Activated CD4-positive, alpha-beta memory T cell treated with anti-CD3 and anti-CD28 coated beads, Interleukin-2, amount 10 ng/mL, durations not matched to agents 7 days and 5 days (primary cell): ENCODE data around the gene SH3BP1. TPM values are rescaled to one million over a fixed set of nuclear protein-coding genes. Genes with fewer than 3 reads are reported as not detected.
A peak's percentile ranks its signal among the peaks of the same experiment; 100 is the strongest.
"Not testable (repeated sequence)": the region's sequence is repeated elsewhere in the genome, so short reads cannot be mapped to it uniquely, and the experiment has no call there.

ENCODE experiments used
- CTCF ChIA-PET: fragments of 350-600 bp; sonication (Branson Sonifier 250); formaldehyde crosslinking; loops from one replicate; lab custom pipeline; 2021; ENCODE audit warnings: antibody characterized with exemption, inconsistent platforms; lab: Charles Lee
- POLR2A ChIA-PET: fragments of 350-600 bp; sonication (Branson Sonifier 250); formaldehyde crosslinking; loops from one replicate; lab custom pipeline; 2021; ENCODE audit warnings: antibody characterized with exemption; lab: Charles Lee
- DNase-seq: peaks from one replicate; pipeline ENCODE4 v3.0.0-alpha.2; 2020
- H3K27ac Mint-ChIP-seq: one replicate; pipeline ENCODE4 v1.8.0; 2021; ENCODE audit warnings: mild to moderate bottlenecking, mixed read lengths
- H3K27me3 Mint-ChIP-seq: one replicate; pipeline ENCODE4 v1.8.0; 2021; ENCODE audit warnings: mixed read lengths
- H3K36me3 Mint-ChIP-seq: one replicate; pipeline ENCODE4 v1.8.0; 2021; ENCODE audit warnings: low read depth, mixed read lengths
- H3K4me1 Mint-ChIP-seq: one replicate; pipeline ENCODE4 v1.8.0; 2021; ENCODE audit warnings: mixed read lengths
- H3K4me3 Mint-ChIP-seq: one replicate; pipeline ENCODE4 v1.8.0; 2021; ENCODE audit warnings: mild to moderate bottlenecking, mixed read lengths
- H3K9me3 Mint-ChIP-seq: one replicate; pipeline ENCODE4 v1.8.0; 2021; ENCODE audit warnings: mixed read lengths
- total RNA-seq, 2 experiments: library from RNA; stranded (reverse); gene quantifications; one replicate each; pipeline ENCODE4 v1.2.3, GENCODE V29; 2021

Gene SH3BP1
- total RNA-seq, 2 experiments from 2014 or later, result 161 to 162 TPM

GRCh38 chr22:37607010-37607934 is 32.2 kb upstream of the SH3BP1 start:
- peaks cover 4% of the 10 kb centered on the region for H3K36me3 Mint-ChIP-seq
- H3K4me3 Mint-ChIP-seq, result peak overlapping the region; percentile 89
- CTCF ChIA-PET, result interaction anchor here (0.6 to 9.2 kb wide), 40 partner anchors 8 to 904 kb away, joined by 3 to 112 read pairs (median 6); partner anchors contain the start of genes GCAT, LGALS1, NOL12 and PDXP
- peaks cover 58% of the 10 kb centered on the region for H3K4me1 Mint-ChIP-seq
- no peaks in the 10 kb centered on the region for H3K9me3 Mint-ChIP-seq
- DNase-seq, result peak; percentile 90
- H3K27ac Mint-ChIP-seq, result peak overlapping the region; percentile 88
- POLR2A ChIA-PET, result interaction anchor here (0.7 to 3.5 kb wide), 26 partner anchors 10 to 832 kb away, joined by 3 to 28 read pairs (median 4); partner anchors contain the start of genes ANKRD54, GCAT, IFT27 and LGALS1
- H3K27me3 Mint-ChIP-seq, result peaks cover 6% of the 10 kb centered on the region

GRCh38 chr22:37607935-37608476 is 31.5 kb upstream of the SH3BP1 start:
- H3K4me1 Mint-ChIP-seq, result peaks cover 60% of the 10 kb centered on the region
- peak overlapping the region; percentile 88 for H3K27ac Mint-ChIP-seq
- POLR2A ChIA-PET, result interaction anchor here (0.6 to 3.5 kb wide), 22 partner anchors 11 to 832 kb away, joined by 3 to 28 read pairs (median 6); partner anchors contain the start of genes ANKRD54, GCAT, IFT27 and LGALS1
- CTCF ChIA-PET, result interaction anchor here (0.5 to 9.2 kb wide), 31 partner anchors 9 to 903 kb away, joined by 3 to 112 read pairs (median 5); partner anchors contain the start of genes IFT27, LGALS1, NOL12 and PDXP
- DNase-seq, result no peak
- H3K4me3 Mint-ChIP-seq, result peak overlapping the region; percentile 89
- no peaks in the 10 kb centered on the region for H3K9me3 Mint-ChIP-seq
- peaks cover 4% of the 10 kb centered on the region for H3K36me3 Mint-ChIP-seq
- no peaks in the 10 kb centered on the region for H3K27me3 Mint-ChIP-seq

- peak within 1 kb of the TSS; percentile 89 for H3K4me3 Mint-ChIP-seq
- peak within 1 kb of the TSS; percentile 88 for H3K27ac Mint-ChIP-seq
- CTCF ChIA-PET, result interaction anchor here (0.5 to 9.2 kb wide), 28 partner anchors 9 to 1225 kb away, joined by 3 to 112 read pairs (median 6); partner anchors contain the start of genes IFT27, LGALS1, NOL12 and PDXP
- POLR2A ChIA-PET, result interaction anchor here (0.6 to 3.5 kb wide), 22 partner anchors 9 to 367 kb away, joined by 3 to 28 read pairs (median 6); partner anchors contain the start of genes ANKRD54, GCAT, LGALS1 and MFNG
- H3K9me3 Mint-ChIP-seq, result no peaks in the 10 kb centered on the region
- DNase-seq, result peak; percentile 98
- no peaks in the 10 kb centered on the region for H3K27me3 Mint-ChIP-seq
- peaks cover 4% of the 10 kb centered on the region for H3K36me3 Mint-ChIP-seq
- H3K4me1 Mint-ChIP-seq, result peaks cover 64% of the 10 kb centered on the region
Measured at GRCh38 chr22:37608477-37609239, 30.8 kb upstream of the SH3BP1 start, which contains the start of gene GGA1. Gene GGA1 (plus strand): TSS chr22:37608834. CDS start chr22:37608861, 27 bp downstream.

- ChIA-PET POLR2A (interaction anchor here (1.1 to 3.5 kb wide), 15 partner anchors 8 to 235 kb away, joined by 4 to 28 read pairs (median 8); partner anchors contain the start of genes ANKRD54, LGALS1, MFNG and NOL12), CTCF (interaction anchor here (0.5 to 9.2 kb wide), 18 partner anchors 9 to 1226 kb away, joined by 3 to 112 read pairs (median 14); partner anchors contain the start of genes LGALS1, NOL12 and PDXP)
- H3K4me1 Mint-ChIP-seq, result peaks cover 59% of the 10 kb centered on the region
- H3K27me3 Mint-ChIP-seq, result no peaks in the 10 kb centered on the region
- H3K4me3 Mint-ChIP-seq, result peak overlapping the region; percentile 89
- H3K27ac Mint-ChIP-seq, result peak overlapping the region; percentile 86
- H3K9me3 Mint-ChIP-seq, result no peaks in the 10 kb centered on the region
- DNase-seq, result peak; percentile 27
- H3K36me3 Mint-ChIP-seq, result peaks cover 4% of the 10 kb centered on the region
Measured at GRCh38 chr22:37609240-37610152, 30.0 kb upstream of the SH3BP1 start.

- H3K27ac Mint-ChIP-seq, result peak overlapping the region; percentile 86
- not testable (repeated sequence) for H3K36me3 Mint-ChIP-seq, DNase-seq, H3K27me3 Mint-ChIP-seq, H3K9me3 Mint-ChIP-seq
- ChIA-PET CTCF (interaction anchor here (3.6 to 9.2 kb wide), 5 partner anchors 8 to 74 kb away, joined by 15 to 112 read pairs (median 30); partner anchors contain the start of gene NOL12), POLR2A (interaction anchor here (1.2 to 2.7 kb wide), 9 partner anchors 8 to 76 kb away, joined by 4 to 18 read pairs (median 5); partner anchors contain the start of genes NOL12 and SH3BP1)
- peak overlapping the region; percentile 89 for H3K4me3 Mint-ChIP-seq
- peaks cover 54% of the 10 kb centered on the region for H3K4me1 Mint-ChIP-seq
Measured at GRCh38 chr22:37610153-37610475, 29.4 kb upstream of the SH3BP1 start.

GRCh38 chr22:37610480-37611129 is 28.9 kb upstream of the SH3BP1 start:
- H3K9me3 Mint-ChIP-seq, result no peaks in the 10 kb centered on the region
- H3K4me1 Mint-ChIP-seq, result peaks cover 50% of the 10 kb centered on the region
- no peak for DNase-seq
- peak overlapping the region; percentile 26 for H3K27ac Mint-ChIP-seq
- ChIA-PET CTCF (interaction anchor here (3.6 to 9.2 kb wide), 2 partner anchors 19 to 33 kb away, joined by 15 to 112 read pairs; no protein-coding TSS in a partner anchor), POLR2A (interaction anchor here (1.2 to 2.7 kb wide), 8 partner anchors 7 to 75 kb away, joined by 4 to 15 read pairs (median 5); partner anchors contain the start of genes NOL12 and SH3BP1)
- peaks cover 7% of the 10 kb centered on the region for H3K36me3 Mint-ChIP-seq
- H3K27me3 Mint-ChIP-seq, result no peaks in the 10 kb centered on the region
- H3K4me3 Mint-ChIP-seq, result peak overlapping the region; percentile 89

GRCh38 chr22:37611207-37611606 is 28.3 kb upstream of the SH3BP1 start:
- ChIA-PET POLR2A (interaction anchor here (1.2 to 2.8 kb wide), 2 partner anchors 14 to 16 kb away, joined by 3 to 8 read pairs; no protein-coding TSS in a partner anchor), CTCF (interaction anchor here (1.1 to 3.6 kb wide), 2 partner anchors 32 kb away, joined by 4 to 15 read pairs; no protein-coding TSS in a partner anchor)
- Mint-ChIP-seq H3K4me3 (no peak overlapping the region), H3K27ac (no peak overlapping the region), H3K4me1 (peaks cover 44% of the 10 kb centered on the region), H3K27me3 (no peaks in the 10 kb centered on the region), H3K9me3 (no peaks in the 10 kb centered on the region), H3K36me3 (peaks cover 10% of the 10 kb centered on the region)
- no peak for DNase-seq

GRCh38 chr22:37616201-37617083 is 23.0 kb upstream of the SH3BP1 start:
- Mint-ChIP-seq H3K27me3 (no peaks in the 10 kb centered on the region), H3K4me3 (no peak overlapping the region), H3K4me1 (peaks cover 6% of the 10 kb centered on the region), H3K36me3 (peaks cover 15% of the 10 kb centered on the region), H3K9me3 (no peaks in the 10 kb centered on the region), H3K27ac (no peak overlapping the region)
- no peak for DNase-seq
- ChIA-PET POLR2A (interaction anchor here (1.1 kb wide), 1 partner anchor 9 kb away, joined by 3 read pairs; no protein-coding TSS in a partner anchor), CTCF (no interaction called here)

GRCh38 chr22:37617431-37617830 is 22.0 kb upstream of the SH3BP1 start:
- Mint-ChIP-seq H3K27me3 (no peaks in the 10 kb centered on the region), H3K4me1 (peaks cover 6% of the 10 kb centered on the region), H3K9me3 (no peaks in the 10 kb centered on the region), H3K27ac (no peak overlapping the region), H3K4me3 (no peak overlapping the region), H3K36me3 (peaks cover 15% of the 10 kb centered on the region)
- ChIA-PET POLR2A (interaction anchor here (1.1 to 1.5 kb wide), 3 partner anchors 8 to 10 kb away, joined by 3 to 5 read pairs (median 3); no protein-coding TSS in a partner anchor), CTCF (interaction anchor here (0.8 to 3.0 kb wide), 3 partner anchors 9 to 65 kb away, joined by 3 to 21 read pairs (median 5); partner anchors contain the start of gene GGA1)
- no peak for DNase-seq
